K562 (cell line): ENCODE data around the gene GLUL.

Source experiments
- CBFB ChIP-seq: sonication (generic); formaldehyde crosslinking; IDR thresholded peaks from 2 replicates; pipeline ENCODE4 v1.4.0; 2020; ENCODE audit warnings: mild to moderate bottlenecking, missing genetic modification reagents
- ELF1 ChIP-seq: fragments of 200-800 bp; sonication (Bioruptor generic); IDR thresholded peaks from 2 replicates; pipeline ENCODE4 v1.6.1; 2016; ENCODE audit warnings: missing genetic modification characterization, missing compliant biosample characterization
- HDAC2 ChIP-seq: fragments of 450-650 bp; IDR thresholded peaks from 2 replicates; pipeline ENCODE4 v1.6.1; 2016; ENCODE audit warnings: mild to moderate bottlenecking
- JUN ChIP-seq, 2 experiments: sonication (generic) in 1 of 2; formaldehyde crosslinking in 1 of 2; IDR thresholded peaks; 2 replicates each; pipeline versions ENCODE4 v1.6.1 to v1.8.0; 2012 to 2022; ENCODE audit warnings: borderline replicate concordance in 2 of 2, mild to moderate bottlenecking in 2 of 2, improper control_type of control experiment in 1 of 2, low read depth in 1 of 2, low read length in 1 of 2, missing genetic modification reagents in 1 of 2
- PHF21A ChIP-seq: fragments of 450-650 bp; IDR thresholded peaks from 2 replicates; pipeline ENCODE4 v1.6.1; 2017; ENCODE audit warnings: low read depth, borderline replicate concordance
- PRPF4 ChIP-seq: fragments of 200-400 bp; formaldehyde crosslinking; IDR thresholded peaks from one replicate; pipeline ENCODE4 v1.6.1; 2017; ENCODE audit warnings: low read length, low read depth, mild to moderate bottlenecking; ENCODE audit not compliant: insufficient read depth, poor library complexity, severe bottlenecking
- PTTG1 ChIP-seq: fragments of 450-650 bp; IDR thresholded peaks from 2 replicates; pipeline ENCODE4 v1.6.1; 2016; ENCODE audit warnings: low read depth, mild to moderate bottlenecking, missing genetic modification characterization, missing compliant biosample characterization
- RCOR1 ChIP-seq, 2 experiments: IDR thresholded peaks; 2 replicates each; pipeline ENCODE4 v1.6.1; 2012; ENCODE audit warnings: low read depth in 2 of 2, low read length in 2 of 2, borderline replicate concordance in 1 of 2, improper control_type of control experiment in 1 of 2
- SMAD3 ChIP-seq: fragments of 450-650 bp; formaldehyde crosslinking; conservative IDR thresholded peaks from 2 replicates; pipeline ENCODE4 v1.4.0; 2020; ENCODE audit warnings: mild to moderate bottlenecking
- TF ChIP-seq, protein P1 (sequence below), 3 experiments: IDR thresholded peaks in 2 of 3; conservative IDR thresholded peaks in 1 of 3; 2 replicates each; pipeline ENCODE4 v1.5.1; 2011 to 2012; ENCODE audit warnings: low read length in 3 of 3, mild to moderate bottlenecking in 3 of 3, control low read depth in 2 of 3, improper control_type of control experiment in 1 of 3, inconsistent platforms in 1 of 3, low read depth in 1 of 3, mixed read lengths in 1 of 3, moderate library complexity in 1 of 3; ENCODE audit not compliant: insufficient read depth in 2 of 3
- TF ChIP-seq, protein P2 (sequence below), 3 experiments: fragments of 200-800 bp in 1 of 3; sonication (Bioruptor generic) in 1 of 3; sonication (generic) in 1 of 3; formaldehyde crosslinking in 1 of 3; IDR thresholded peaks; 2 replicates each; pipeline versions ENCODE4 v1.6.1 to v1.8.0; 2016 to 2022; ENCODE audit warnings: mild to moderate bottlenecking in 2 of 3, missing compliant biosample characterization in 2 of 3, missing genetic modification characterization in 2 of 3, missing genetic modification reagents in 1 of 3
- TF ChIP-seq, protein P3 (sequence below): sonication (generic); formaldehyde crosslinking; IDR thresholded peaks from 2 replicates; pipeline ENCODE4 v1.8.1; 2022; ENCODE audit warnings: missing genetic modification reagents
- TF ChIP-seq, protein P4 (sequence below): sonication (generic); formaldehyde crosslinking; IDR thresholded peaks from 2 replicates; pipeline ENCODE4 v1.8.0; 2023; ENCODE audit warnings: mild to moderate bottlenecking, missing genetic modification reagents
- TF ChIP-seq, protein P5 (sequence below): sonication (generic); formaldehyde crosslinking; IDR thresholded peaks from 2 replicates; pipeline ENCODE4 v1.8.0; 2022; ENCODE audit warnings: missing genetic modification reagents, mild to moderate bottlenecking, moderate library complexity, borderline replicate concordance

DNA sequence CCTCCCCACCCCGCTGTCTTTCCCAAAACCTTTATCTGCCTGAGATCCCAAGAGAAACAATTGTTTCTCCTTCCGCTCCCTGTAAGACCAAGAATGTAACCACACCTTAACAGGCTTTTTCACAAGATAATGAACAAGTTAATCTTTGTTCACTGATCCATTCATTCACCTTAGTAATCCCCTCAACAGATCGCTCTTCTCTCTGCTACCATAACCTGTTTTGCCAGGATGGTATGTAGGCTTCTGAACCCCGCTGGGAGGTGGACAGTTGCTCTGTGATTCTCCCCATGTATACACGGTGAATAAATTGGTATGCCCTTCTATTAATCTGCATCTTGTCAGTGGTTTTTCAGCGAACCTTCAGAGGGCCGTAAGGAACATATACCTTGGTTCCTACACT lies 39.7 kb upstream of the GLUL start:
- TF ChIP-seq, protein P1, sequence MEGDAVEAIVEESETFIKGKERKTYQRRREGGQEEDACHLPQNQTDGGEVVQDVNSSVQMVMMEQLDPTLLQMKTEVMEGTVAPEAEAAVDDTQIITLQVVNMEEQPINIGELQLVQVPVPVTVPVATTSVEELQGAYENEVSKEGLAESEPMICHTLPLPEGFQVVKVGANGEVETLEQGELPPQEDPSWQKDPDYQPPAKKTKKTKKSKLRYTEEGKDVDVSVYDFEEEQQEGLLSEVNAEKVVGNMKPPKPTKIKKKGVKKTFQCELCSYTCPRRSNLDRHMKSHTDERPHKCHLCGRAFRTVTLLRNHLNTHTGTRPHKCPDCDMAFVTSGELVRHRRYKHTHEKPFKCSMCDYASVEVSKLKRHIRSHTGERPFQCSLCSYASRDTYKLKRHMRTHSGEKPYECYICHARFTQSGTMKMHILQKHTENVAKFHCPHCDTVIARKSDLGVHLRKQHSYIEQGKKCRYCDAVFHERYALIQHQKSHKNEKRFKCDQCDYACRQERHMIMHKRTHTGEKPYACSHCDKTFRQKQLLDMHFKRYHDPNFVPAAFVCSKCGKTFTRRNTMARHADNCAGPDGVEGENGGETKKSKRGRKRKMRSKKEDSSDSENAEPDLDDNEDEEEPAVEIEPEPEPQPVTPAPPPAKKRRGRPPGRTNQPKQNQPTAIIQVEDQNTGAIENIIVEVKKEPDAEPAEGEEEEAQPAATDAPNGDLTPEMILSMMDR (IDR thresholded peaks at IDR 0.05 in 2 of 3, conservative IDR thresholded peaks at IDR 0.05 in 1 of 3; ENCODE audit: insufficient read depth in 2 of 3, low read depth in 1 of 3, low read length in 3 of 3): no peak
- TF ChIP-seq RCOR1 (IDR thresholded peaks at IDR 0.05; ENCODE audit: borderline replicate concordance in 1 of 2, low read depth in 2 of 2, low read length in 2 of 2) (no peak), JUN (IDR thresholded peaks at IDR 0.05; ENCODE audit: borderline replicate concordance, low read depth, low read length) (no peak), JUN (CRISPR knock-in tag; IDR thresholded peaks at IDR 0.05; ENCODE audit: borderline replicate concordance) (no peak), HDAC2 (no peak), CBFB (CRISPR knock-in tag) (no peak), PRPF4 (no peak), SMAD3 (no peak), PTTG1 (tag) (no peak), ELF1 (no peak), PHF21A (no peak)
- TF ChIP-seq, protein P2, sequence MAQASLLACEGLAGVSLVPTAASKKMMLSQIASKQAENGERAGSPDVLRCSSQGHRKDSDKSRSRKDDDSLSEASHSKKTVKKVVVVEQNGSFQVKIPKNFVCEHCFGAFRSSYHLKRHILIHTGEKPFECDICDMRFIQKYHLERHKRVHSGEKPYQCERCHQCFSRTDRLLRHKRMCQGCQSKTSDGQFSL (CRISPR knock-in tag; IDR thresholded peaks at IDR 0.05): no peak
- TF ChIP-seq, protein P2 (tag; IDR thresholded peaks at IDR 0.05): no peak
- TF ChIP-seq, protein P3, sequence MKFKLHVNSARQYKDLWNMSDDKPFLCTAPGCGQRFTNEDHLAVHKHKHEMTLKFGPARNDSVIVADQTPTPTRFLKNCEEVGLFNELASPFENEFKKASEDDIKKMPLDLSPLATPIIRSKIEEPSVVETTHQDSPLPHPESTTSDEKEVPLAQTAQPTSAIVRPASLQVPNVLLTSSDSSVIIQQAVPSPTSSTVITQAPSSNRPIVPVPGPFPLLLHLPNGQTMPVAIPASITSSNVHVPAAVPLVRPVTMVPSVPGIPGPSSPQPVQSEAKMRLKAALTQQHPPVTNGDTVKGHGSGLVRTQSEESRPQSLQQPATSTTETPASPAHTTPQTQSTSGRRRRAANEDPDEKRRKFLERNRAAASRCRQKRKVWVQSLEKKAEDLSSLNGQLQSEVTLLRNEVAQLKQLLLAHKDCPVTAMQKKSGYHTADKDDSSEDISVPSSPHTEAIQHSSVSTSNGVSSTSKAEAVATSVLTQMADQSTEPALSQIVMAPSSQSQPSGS (CRISPR knock-in tag): no peak
- TF ChIP-seq, protein P4, sequence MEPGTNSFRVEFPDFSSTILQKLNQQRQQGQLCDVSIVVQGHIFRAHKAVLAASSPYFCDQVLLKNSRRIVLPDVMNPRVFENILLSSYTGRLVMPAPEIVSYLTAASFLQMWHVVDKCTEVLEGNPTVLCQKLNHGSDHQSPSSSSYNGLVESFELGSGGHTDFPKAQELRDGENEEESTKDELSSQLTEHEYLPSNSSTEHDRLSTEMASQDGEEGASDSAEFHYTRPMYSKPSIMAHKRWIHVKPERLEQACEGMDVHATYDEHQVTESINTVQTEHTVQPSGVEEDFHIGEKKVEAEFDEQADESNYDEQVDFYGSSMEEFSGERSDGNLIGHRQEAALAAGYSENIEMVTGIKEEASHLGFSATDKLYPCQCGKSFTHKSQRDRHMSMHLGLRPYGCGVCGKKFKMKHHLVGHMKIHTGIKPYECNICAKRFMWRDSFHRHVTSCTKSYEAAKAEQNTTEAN: no peak
- TF ChIP-seq, protein P5, sequence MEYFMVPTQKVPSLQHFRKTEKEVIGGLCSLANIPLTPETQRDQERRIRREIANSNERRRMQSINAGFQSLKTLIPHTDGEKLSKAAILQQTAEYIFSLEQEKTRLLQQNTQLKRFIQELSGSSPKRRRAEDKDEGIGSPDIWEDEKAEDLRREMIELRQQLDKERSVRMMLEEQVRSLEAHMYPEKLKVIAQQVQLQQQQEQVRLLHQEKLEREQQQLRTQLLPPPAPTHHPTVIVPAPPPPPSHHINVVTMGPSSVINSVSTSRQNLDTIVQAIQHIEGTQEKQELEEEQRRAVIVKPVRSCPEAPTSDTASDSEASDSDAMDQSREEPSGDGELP (CRISPR knock-in tag): no peak
